Activated CD8-positive, alpha-beta T cell treated with anti-CD3 and anti-CD28 coated beads for 36 hours (primary cell): ENCODE results near the gene CACNG4. TPM values are rescaled to one million over a fixed set of nuclear protein-coding genes. Genes with fewer than 3 reads are reported as not detected.

Experiments used
- ATAC-seq: fragments of 200-7000 bp; cut with Tn5 transposase; one replicate; pipeline ENCODE4 v1.10.0; 2021; ENCODE audit warnings: mild to moderate bottlenecking, moderate library complexity
- CTCF ChIA-PET: fragments of 350-600 bp; sonication (Branson Sonifier 250); formaldehyde crosslinking; loops from one replicate; lab custom pipeline; 2021; ENCODE audit warnings: antibody characterized with exemption; lab: Charles Lee
- POLR2A ChIA-PET: fragments of 350-600 bp; sonication (Branson Sonifier 250); formaldehyde crosslinking; loops from one replicate; lab custom pipeline; 2021; ENCODE audit warnings: antibody characterized with exemption; lab: Charles Lee
- DNase-seq: peaks from one replicate; pipeline ENCODE4 v3.0.0-alpha.2; 2020
- H3K27ac Mint-ChIP-seq: one replicate; pipeline ENCODE4 v1.8.0; 2021; ENCODE audit warnings: mild to moderate bottlenecking, mixed read lengths
- H3K27me3 Mint-ChIP-seq: one replicate; pipeline ENCODE4 v1.8.0; 2021; ENCODE audit warnings: mixed read lengths
- H3K36me3 Mint-ChIP-seq: one replicate; pipeline ENCODE4 v1.8.0; 2021; ENCODE audit warnings: low read depth, mixed read lengths
- H3K4me1 Mint-ChIP-seq: one replicate; pipeline ENCODE4 v1.8.0; 2021; ENCODE audit warnings: low read depth, mixed read lengths
- H3K4me3 Mint-ChIP-seq: one replicate; pipeline ENCODE4 v1.8.0; 2021; ENCODE audit warnings: mild to moderate bottlenecking, moderate library complexity, mixed read lengths
- H3K9me3 Mint-ChIP-seq: one replicate; pipeline ENCODE4 v1.8.0; 2021; ENCODE audit warnings: mixed read lengths
- CTCF ChIP-seq: fragments of 200-600 bp; IDR thresholded peaks from one replicate; pipeline ENCODE4 v1.8.0; 2022; ENCODE audit warnings: antibody characterized with exemption, mild to moderate bottlenecking
- intact Hi-C: fragments of 100-400 bp; cut with micrococcal nuclease; formaldehyde crosslinking; loops from one replicate; pipeline ENCODE4 v1.10.0; 2022
- total RNA-seq, 2 experiments: library from RNA; stranded (reverse); gene quantifications; one replicate each; pipeline ENCODE4 v1.2.3, GENCODE V29; 2021

The CACNG4 gene
- total RNA-seq, 2 experiments from 2014 or later: not detected

GRCh38 chr17:67025216-67025792 lies 60.8 kb downstream of the CACNG4 start:
- Mint-ChIP-seq H3K27ac (no peak overlapping the region), H3K4me1 (no peaks in the 10 kb centered on the region), H3K4me3 (no peak overlapping the region), H3K27me3 (no peaks in the 10 kb centered on the region), H3K36me3 (no peaks in the 10 kb centered on the region), H3K9me3 (no peaks in the 10 kb centered on the region)
- no peak for DNase-seq
- intact Hi-C loops: no loop called here
- no peak for ATAC-seq
- CTCF ChIA-PET: no interaction called here
- TF ChIP-seq CTCF: no peak
- POLR2A ChIA-PET: no interaction called here

- intact Hi-C loops: no loop called here
- no peaks in the 10 kb centered on the region for H3K4me1 Mint-ChIP-seq
- no peak for ATAC-seq
- no peak for TF ChIP-seq CTCF
- ChIA-PET CTCF (no interaction called here), POLR2A (no interaction called here)
- no peak overlapping the region for H3K4me3 Mint-ChIP-seq
- no peak overlapping the region for H3K27ac Mint-ChIP-seq
- H3K36me3 Mint-ChIP-seq: no peaks in the 10 kb centered on the region
- H3K9me3 Mint-ChIP-seq: no peaks in the 10 kb centered on the region
- DNase-seq: no peak
- no peaks in the 10 kb centered on the region for H3K27me3 Mint-ChIP-seq
These were observed 61.8 kb downstream of the CACNG4 start for GRCh38 chr17:67026341-67026740.

- H3K4me1 Mint-ChIP-seq: no peaks in the 10 kb centered on the region
- TF ChIP-seq CTCF: no peak
- DNase-seq (no peak), ATAC-seq (no peak)
- H3K4me3 Mint-ChIP-seq: no peak overlapping the region
- no peaks in the 10 kb centered on the region for H3K36me3 Mint-ChIP-seq
- ChIA-PET POLR2A (no interaction called here), CTCF (no interaction called here)
- no peaks in the 10 kb centered on the region for H3K27me3 Mint-ChIP-seq
- no peaks in the 10 kb centered on the region for H3K9me3 Mint-ChIP-seq
- H3K27ac Mint-ChIP-seq: no peak overlapping the region
- intact Hi-C loops: no loop called here
These were observed 62.6 kb downstream of the CACNG4 start for GRCh38 chr17:67027031-67027628.

GRCh38 chr17:67030641-67031040 lies 66.1 kb downstream of the CACNG4 start:
- H3K27me3 Mint-ChIP-seq: no peaks in the 10 kb centered on the region
- CTCF ChIA-PET: interaction anchor here (0.6 kb wide), 1 partner anchor 321 kb away, joined by 3 read pairs; no protein-coding TSS in a partner anchor
- no peak overlapping the region for H3K27ac Mint-ChIP-seq
- TF ChIP-seq CTCF: no peak
- H3K9me3 Mint-ChIP-seq: no peaks in the 10 kb centered on the region
- intact Hi-C loops: no loop called here
- ATAC-seq (no peak), DNase-seq (no peak)
- H3K36me3 Mint-ChIP-seq: no peaks in the 10 kb centered on the region
- H3K4me3 Mint-ChIP-seq: no peak overlapping the region
- POLR2A ChIA-PET: interaction anchor here (0.8 kb wide), 1 partner anchor 10 kb away, joined by 3 read pairs; no protein-coding TSS in a partner anchor
- H3K4me1 Mint-ChIP-seq: peaks cover 8% of the 10 kb centered on the region

- H3K9me3 Mint-ChIP-seq: no peaks in the 10 kb centered on the region
- H3K27me3 Mint-ChIP-seq: no peaks in the 10 kb centered on the region
- no peak for TF ChIP-seq CTCF
- no peak overlapping the region for H3K4me3 Mint-ChIP-seq
- ChIA-PET POLR2A (no interaction called here), CTCF (no interaction called here)
- H3K36me3 Mint-ChIP-seq: no peaks in the 10 kb centered on the region
- peaks cover 12% of the 10 kb centered on the region for H3K4me1 Mint-ChIP-seq
- no peak for ATAC-seq
- DNase-seq: no peak
- H3K27ac Mint-ChIP-seq: no peak overlapping the region
- intact Hi-C loops: no loop called here
These were observed 67.9 kb downstream of the CACNG4 start for GRCh38 chr17:67032382-67032781.
